ENCODE measurements around the gene ALDH9A1.
"Not testable (repeated sequence)": the region's sequence is repeated elsewhere in the genome, so short reads cannot be mapped to it uniquely, and the experiment has no call there.

Gene ALDH9A1

DNA sequence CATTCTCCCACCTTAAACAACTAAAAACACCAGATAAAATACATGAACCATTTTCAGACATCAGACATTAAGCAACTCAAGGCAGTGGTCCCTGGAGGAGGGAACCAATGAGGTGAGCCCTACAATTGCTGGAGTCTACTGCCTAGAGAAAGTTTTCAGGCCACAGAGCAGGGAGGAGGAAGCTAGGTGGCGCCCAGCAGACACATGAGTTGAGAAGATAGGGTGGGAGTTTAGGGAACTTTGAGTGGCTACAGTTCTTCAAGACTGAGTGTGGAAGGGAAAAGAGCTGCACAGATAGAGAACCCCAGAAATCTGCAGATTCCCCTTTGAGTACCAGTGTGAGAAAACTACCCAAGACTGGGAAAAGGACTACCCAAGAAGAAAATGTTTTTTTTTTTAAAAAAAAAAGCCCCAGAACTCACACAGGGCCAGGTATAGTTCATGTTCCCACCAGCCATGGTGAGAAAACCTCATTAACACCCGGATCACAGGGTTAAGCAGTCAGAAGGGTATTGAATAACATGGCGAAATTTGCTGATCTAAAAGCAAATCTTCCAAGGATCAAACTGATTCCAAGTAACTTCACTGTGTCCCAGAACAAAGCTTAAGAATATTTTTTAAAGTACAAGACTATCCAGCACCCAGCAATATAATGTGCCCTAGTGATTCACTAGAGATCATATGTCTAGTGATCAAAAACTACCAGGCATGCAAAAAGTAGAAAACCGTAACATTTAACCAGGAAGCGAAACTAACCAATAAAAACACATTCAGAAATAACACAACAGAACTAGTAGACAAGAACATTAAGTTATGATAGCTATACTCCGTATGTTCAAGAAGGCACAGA, 12.0 kb downstream of the ALDH9A1 start:
- no peak for DNase-seq

GRCh38 chr1:165683848-165684485, 14.4 kb downstream of the ALDH9A1 start:
- no peak for DNase-seq

- DNase-seq, result not testable (repeated sequence)
These were observed 17.6 kb downstream of the ALDH9A1 start for GRCh38 chr1:165680773-165681172.

DNA sequence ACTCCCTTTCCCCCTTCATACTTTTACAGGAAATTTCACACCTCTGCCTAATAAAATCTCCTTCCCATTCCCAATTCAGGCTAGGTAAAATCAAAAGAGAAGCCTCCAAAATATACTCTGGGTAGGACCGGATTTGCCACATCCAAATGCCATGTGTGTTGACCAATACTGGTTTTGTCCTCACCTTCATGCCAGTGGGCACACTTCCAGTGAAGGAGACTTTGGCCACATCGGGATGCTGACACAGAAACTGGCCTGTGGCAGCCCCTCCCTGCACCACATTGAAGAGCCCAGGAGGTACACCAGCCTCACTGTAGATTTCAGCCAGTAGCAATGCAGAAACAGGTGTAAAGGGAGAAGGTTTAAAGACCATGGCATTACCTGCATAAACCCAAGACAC, 18.1 kb downstream of the ALDH9A1 start:
- DNase-seq, result no peak

DNA sequence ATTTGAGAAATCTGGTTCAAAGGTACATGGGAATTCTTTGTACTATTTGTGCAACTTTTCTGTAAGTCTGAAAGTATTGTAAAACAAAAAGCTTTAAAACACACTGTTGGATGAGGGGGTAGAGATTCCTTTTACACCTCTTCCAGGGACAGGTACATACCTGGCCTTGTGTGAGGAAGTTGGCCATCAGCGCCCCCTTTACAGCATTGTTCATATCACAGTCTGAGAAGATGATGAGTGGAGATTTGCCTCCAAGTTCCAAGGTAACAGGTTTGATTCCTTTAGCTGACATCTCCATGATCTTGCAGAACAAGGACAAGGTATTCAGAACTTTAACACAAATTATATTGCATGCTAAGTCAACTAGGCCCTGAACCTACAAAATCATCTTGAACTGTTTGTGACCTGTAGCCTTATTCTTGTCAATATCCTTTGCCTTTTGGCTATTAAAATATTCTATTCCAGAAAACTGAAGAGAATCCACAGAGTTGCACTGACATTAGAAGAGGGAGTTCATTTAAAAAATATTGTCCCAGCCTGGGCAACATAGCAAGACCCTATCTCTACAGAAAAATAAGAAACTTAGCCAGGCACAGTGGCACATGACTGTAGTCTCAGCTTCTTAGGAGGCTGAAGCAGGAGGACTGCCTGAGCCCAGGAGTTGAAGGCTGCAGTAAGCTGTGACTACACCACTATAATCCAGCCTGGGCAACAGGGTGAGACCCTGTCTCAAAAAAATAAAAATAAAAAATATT, 18.9 kb downstream of the ALDH9A1 start:
- no peak for DNase-seq

DNA sequence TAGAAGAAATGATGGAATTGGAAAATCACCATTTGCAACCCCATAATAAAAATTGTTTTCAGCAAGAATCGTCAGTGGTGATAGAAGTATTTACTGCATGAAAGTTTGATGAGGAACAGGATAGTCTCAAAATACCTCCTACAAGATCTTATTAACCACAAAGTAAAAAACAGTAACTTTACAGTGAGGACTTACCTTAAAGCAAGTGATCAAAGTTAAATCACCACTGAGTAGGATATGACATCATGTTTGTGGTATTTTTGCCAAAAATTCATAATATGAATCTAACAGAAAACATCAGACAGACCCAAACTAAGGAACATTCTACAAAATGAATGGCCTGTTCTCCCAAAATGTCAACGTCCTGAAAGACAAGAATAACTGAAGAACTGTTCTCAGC, 19.9 kb downstream of the ALDH9A1 start:
- DNase-seq, result no peak

- DNase-seq, result no peak
These were observed 22.6 kb downstream of the ALDH9A1 start for GRCh38 chr1:165675794-165676193.

DNA sequence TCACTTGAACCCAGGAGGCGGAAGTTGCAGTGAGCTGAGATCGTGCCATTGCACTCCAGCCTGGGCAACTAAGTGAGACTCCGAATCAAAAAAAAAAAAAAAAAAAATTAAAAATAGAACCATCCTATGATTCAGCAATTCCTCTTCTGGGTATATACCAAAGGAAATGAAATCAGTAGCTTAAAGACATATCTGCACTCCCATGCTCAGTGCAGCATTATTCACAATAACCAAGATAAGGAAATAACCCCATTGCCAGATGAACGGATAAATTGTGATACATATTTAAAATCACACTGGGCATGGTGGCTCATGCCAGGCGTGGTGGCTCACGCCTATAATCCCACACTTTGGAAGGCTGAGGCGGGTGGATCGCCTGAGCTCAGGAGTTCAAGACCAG, 23.8 kb downstream of the ALDH9A1 start:
- DNase-seq, result no peak

DNA sequence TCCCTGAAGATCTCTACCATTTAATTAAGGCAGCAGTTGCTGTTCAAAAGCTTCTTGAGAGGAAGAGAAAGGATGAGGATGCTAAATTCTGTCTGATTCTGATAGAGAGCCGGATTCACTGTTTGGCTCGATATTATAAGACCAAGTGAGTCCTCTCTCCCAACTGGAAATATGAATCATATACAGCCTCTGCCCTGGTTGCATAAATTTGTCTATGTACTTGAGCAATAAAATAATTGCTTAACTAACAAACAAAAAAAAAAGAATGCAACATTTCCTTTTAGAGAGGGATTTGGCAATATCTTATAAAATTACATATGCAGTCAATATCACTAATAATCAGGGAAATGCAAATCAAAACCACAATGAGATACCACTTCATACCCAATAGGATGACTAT, 26.8 kb downstream of the ALDH9A1 start:
- DNase-seq, result no peak

DNA sequence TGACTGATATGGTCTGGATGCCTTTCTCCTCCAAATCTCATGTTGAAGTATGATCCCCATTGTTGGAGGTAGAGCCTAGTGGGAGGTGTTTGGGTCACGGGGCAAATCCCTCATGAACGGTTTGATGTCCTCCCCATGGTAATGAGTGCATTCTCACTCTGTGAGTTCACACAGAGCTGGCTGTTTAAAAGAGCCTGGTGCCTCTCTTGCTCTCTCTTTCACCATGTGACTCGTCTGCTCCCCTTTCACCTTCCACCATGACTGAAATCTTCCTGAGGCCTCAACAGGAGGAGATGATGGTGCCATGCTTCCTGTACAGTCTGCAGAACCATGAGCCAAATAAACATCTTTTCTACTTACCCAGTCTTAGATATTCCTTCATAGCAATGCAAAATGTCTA, 30.2 kb downstream of the ALDH9A1 start:
- no peak for DNase-seq

GRCh38 chr1:165666152-165666825, 32.1 kb downstream of the ALDH9A1 start:
- DNase-seq, result no peak

- DNase-seq, result no peak
These were observed 36.2 kb downstream of the ALDH9A1 start for GRCh38 chr1:165662186-165662585.

DNA sequence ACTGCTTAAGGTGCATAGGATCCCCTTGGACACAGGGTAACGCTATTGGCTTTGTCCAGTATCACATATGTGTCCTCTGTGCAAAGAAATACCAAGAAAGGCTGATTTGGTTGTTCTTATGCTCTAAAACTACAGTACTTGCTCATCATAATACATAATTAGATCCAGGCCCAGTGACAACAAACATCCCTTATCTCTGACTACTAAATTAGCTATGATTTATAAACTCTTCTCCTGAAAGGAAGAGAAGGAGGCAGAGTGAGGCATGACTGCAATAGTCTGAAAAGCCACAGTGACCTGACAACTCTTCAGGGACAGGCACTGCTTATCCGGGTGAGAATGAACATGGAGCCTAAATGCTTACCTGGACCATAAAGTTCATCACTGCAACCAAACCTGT, 36.7 kb downstream of the ALDH9A1 start:
- DNase-seq, result no peak

- DNase-seq, result no peak
These were observed 38.8 kb downstream of the ALDH9A1 start for GRCh38 chr1:165659581-165659895.

GRCh38 chr1:165658766-165659580, 39.4 kb downstream of the ALDH9A1 start:
- DNase-seq, result not testable (repeated sequence)

DNA sequence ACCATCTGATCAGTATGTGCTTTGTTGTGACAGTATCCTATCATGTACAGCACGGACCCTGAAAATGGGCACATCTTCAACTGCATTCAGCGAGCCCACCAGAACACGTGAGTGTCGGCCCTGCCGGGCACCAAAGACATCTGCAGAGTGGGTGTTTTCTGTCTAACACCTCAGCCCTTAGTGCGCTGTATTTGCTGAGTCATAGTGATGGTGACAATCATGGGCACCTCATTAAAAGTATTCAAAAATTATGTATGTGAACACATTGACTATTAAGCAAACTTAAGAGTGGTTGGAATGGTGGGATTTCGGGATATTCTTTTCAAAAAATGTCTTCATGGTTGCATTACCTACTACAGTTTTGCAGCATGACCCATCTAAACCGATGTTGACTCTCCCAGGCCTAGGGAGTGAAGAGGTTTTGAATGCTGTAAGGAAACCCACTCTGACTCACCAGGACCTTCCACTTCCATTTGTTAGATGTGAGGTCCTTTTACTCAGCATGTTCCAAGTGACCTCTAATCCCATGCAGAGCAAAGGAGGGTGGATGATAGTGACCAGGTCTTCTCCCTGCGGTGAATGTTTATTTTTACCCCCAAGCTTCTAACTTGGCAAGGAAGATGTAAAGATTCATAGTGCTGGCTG, 47.3 kb downstream of the ALDH9A1 start:
- no peak for DNase-seq

DNA sequence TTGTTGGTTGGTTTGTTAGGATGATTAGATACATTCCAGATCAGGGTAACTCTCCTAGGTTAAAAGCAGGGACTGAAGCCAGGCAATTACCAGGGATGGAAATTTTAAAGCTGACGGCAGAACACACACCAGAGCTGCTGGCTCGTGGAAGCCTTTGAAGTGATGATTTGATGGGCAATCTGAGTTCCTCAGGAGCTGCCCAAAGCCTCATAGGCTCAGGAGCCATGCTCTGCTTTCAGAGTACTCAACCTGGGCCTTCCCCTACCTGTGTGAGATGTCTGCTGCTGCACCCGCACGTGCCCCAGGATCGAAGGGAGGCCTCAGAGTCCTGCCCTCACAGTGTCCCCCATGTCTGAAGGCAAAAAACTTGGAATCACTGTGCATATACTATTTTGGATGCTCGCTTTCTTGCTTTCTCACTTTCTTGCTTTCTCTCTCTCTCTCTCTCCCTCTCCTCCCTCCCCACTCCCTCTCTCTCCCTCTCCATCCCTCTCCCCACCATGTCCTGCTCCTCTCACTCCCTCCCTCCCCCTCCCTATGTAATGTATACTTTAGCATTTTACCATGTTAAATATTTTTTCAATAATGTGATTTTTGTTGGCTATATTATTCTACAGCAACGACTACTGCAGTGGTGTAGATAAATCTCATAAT, 49.3 kb downstream of the ALDH9A1 start:
- DNase-seq, result no peak

DNA sequence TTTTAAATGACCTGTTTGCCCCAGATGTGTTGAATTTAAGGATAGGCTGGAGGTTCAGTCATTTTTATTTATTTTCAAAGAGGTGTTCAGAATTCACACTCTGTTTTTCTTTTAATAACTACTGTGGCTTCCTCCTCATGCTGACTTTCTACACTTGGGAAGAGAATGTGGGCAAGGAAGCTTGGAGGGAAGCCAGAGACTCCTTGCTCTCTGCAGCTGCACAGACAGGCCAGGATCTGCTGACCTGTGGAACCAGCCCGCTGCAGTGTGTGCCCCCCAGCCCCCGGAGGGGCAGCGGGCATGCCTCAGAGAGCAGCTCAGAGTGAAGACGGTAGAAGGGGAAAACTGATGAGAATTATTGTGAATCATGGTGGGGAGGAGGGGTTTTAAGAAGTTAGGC, 50.4 kb downstream of the ALDH9A1 start:
- DNase-seq, result no peak

- DNase-seq, result no peak
These were observed 50.8 kb downstream of the ALDH9A1 start for GRCh38 chr1:165647517-165647916.

DNA sequence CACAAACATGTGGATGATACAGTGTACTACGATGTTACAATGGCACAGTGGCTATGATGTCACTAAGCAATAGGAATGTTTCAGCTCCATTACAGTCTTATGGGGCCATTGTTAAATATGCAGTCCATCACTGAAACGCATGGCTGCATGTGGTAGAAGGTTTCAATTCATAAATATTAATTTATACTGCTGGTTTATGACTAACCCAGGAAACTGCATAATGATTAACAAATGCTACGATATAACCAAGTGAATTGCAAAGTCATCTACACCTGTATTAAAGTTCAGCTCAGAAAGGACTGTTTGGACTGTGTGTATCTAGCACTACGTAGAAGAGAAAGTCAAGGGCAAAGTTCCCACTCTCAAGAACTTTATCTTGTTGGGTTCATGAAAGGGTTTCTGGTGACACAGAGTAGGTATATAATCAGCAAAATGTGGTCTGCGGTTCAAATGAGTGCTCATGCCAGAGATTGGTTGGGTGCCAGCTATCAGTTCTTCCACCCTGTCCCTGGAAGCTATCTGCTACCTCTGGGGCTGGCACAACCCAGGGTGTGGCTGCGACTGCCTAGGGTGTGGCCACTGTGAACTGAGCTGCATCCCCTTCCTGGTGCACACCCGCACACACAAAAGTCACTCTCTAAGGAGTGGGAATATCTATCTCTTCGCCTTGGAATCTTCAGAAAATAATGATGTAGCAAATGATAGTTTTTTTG, 52.6 kb downstream of the ALDH9A1 start:
- no peak for DNase-seq
